Left cardiac atrium (tissue), 4 donors: ENCODE results near the gene GDPD4. TPM values are rescaled to one million over a fixed set of nuclear protein-coding genes. Genes with fewer than 3 reads are reported as not detected.
A peak's percentile ranks its signal among the peaks of the same experiment; 100 is the strongest.

Experiments used
- ATAC-seq, 2 donors: fragments of 200-7000 bp; cut with Tn5 transposase; one replicate each; pipeline ENCODE4 v1.9.1; 2020; ENCODE audit warnings: mild to moderate bottlenecking in 2 of 2, moderate library complexity in 2 of 2
- DNase-seq: peaks from one replicate; pipeline ENCODE4 v3.0.0-alpha.2; 2020
- intact Hi-C, 2 donors: fragments of 100-400 bp; cut with DNase I; formaldehyde crosslinking; loops; one replicate each; pipeline versions ENCODE4 v1.14.1 to v1.15.1; 2022 to 2023
- total RNA-seq, 2 donors: library from RNA; stranded (reverse); fragmentation: NEBNext Ultra II Directional; extraction: Animal tissue kit (Norgen Biotek cat#: 25700); gene quantifications; one replicate each; pipeline ENCODE4 v1.2.1, GENCODE V29; 2021
- donor health status: DM: no; HTN: yes; CAD: no.
- donor health status: DM: no; HTN: yes; CAD: no; lungs with severe emphysema.
- donor health status: DM: yes; HTN: yes; CAD: no.
- donor health status: Dilated cardiomyopathy.

GDPD4 gene
- total RNA-seq, 2 donors from 2014 or later = not detected

GRCh38 chr11:77252555-77253270 is 48.8 kb downstream of the GDPD4 start:
- intact Hi-C loops = no loop called here
- no peak for ATAC-seq
- DNase-seq = no peak

DNA sequence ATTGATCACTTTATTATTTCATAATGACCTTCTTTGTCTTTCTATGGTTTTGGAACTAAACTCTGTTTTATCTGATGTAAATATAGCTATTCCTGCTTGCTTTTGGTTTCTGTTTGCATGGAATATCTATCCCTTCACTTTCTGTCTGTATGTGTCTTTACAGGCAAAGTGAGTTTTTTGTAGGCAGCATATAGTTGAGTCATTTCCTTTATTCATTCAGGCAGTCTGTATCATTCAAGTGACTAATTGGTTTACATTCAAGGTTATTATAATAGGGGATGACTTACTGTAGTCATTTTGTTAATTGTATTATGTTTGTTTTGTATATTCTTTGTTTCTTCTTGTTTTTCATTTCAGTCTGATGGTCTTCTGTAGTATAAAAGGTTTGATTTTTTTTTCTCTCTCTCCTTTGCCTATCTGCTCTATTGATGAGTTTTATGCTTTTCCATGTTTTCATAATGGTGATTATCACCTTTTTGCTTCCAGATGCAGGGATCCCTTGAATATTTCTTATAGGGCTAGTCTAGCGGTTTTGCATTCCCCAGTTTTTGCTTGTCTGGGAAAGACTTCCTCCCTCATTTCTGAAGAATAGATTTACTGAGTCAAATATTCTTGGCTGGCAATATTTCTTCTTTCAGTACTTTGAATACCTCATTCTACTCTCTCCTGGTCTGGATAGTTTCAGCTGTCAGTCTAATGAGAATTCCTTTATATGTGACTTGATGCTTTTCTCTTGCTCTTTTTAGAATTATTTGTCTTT is 50.4 kb downstream of the GDPD4 start:
- no peak for DNase-seq
- ATAC-seq = no peak
- intact Hi-C loops = no loop called here

- ATAC-seq = no peak
- intact Hi-C loops = no loop called here
- DNase-seq = no peak
Measured at GRCh38 chr11:77249427-77249826, 52.1 kb downstream of the GDPD4 start.

GRCh38 chr11:77244277-77245027 is 57.0 kb downstream of the GDPD4 start:
- intact Hi-C loops = no loop called here
- DNase-seq (no peak), ATAC-seq (peak in 1 of 2 donors; percentile 18)

- DNase-seq = no peak
- ATAC-seq = no peak
- intact Hi-C loops = no loop called here
Measured at GRCh38 chr11:77236901-77237300, 64.6 kb downstream of the GDPD4 start.

DNA sequence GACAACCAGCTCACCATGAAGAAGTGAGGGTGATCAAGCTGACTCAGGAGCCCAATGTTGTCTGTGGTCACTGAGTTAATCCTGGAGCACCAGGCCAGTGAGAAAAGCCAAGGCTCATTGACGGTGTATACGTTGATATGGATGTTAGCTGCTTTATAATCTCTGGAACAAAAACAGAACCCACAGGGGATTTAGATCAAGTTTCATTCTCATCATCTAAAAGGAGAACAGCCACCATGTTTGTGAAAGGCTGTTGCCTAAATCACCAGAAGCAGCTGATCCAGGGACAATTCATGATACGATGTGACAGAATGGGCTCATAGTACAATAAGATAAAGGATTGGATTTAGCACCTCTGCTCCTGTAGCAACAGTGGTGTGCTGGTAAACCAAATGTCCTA is 68.5 kb downstream of the GDPD4 start:
- ATAC-seq (no peak), DNase-seq (no peak)
- intact Hi-C loops = no loop called here

DNA sequence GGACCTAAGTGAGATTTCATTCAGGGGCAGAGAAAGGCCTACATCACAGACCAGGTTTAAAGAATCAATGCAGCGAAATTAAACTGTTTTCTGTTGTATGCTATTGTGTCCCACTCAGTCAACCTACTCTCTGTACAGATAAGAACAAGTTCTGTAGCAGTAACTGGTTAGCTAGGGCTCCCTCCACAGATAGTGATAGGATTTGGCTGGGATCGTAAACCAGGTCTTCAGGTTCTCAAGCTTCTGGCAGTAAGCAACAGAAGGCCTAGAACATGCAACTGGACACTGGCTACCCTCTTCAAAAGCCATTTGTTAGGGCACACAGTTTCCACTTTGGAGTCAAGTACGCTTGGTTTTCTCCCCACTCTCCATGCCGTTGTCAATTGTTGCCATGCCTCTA is 69.2 kb downstream of the GDPD4 start:
- no peak for ATAC-seq
- intact Hi-C loops = no loop called here
- no peak for DNase-seq

DNA sequence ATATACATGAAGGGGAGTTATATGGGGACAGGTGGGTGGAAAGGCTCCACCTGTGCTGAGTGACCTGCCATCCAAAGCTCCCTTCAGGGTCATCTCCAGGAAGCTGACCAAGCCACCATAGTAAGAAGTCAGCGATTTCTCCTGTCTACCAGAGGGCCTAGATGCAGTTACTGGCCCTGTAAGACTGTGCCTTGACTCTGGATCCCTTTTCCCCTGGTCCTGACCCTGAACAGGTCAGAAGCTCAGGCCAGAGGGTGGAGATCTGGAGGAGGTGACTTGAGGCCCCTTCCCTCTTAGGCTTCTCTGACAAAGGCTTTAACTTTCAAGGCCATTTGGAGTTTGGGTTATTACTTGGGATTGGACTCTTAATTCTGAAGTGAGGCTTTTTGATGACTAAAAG is 69.7 kb downstream of the GDPD4 start:
- intact Hi-C loops = no loop called here
- ATAC-seq (no peak), DNase-seq (no peak)

DNA sequence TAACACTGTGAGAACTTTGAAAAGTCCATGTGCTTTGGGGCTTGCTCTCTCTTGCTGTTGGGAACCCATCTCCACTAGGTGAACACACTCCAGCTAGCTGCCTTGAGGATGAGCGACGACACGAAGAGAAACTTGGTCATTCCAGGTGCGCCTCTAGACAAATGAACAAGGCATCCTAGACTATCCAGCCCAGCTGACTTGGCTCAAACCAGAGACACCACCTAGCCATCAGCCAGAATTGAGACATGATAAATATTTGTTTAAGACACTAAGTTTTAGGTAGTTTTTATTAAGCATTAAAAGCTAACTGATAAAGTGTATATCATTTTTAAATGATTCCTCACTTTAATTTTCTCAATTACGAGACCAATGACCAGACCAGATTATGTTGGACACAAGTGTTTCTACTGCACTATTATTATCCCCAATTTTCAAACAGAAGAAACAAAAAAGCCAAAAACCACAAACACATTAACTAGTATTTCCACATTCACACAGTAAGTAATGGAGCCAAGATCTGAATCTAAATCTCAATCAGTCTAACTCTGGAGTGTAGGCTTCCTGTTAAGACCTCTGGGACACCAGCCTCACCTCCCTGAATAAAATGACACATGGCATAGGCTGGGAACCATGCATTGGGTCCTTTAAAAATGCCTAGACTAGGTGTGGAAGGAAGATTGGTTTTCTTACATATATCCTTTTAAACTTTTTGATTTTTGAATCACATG is 70.4 kb downstream of the GDPD4 start:
- intact Hi-C loops = no loop called here

GRCh38 chr11:77223797-77224196 is 77.7 kb downstream of the GDPD4 start:
- ATAC-seq (no peak), DNase-seq (no peak)
- intact Hi-C loops = no loop called here

More for the DNA sequence above, 70.4 kb downstream of the GDPD4 start:
- DNase-seq (no peak), ATAC-seq (no peak)

GRCh38 chr11:77217156-77217555 is 84.3 kb downstream of the GDPD4 start:
- DNase-seq = no peak
- intact Hi-C loops = no loop called here
- ATAC-seq = no peak

- no peak for DNase-seq
- no peak for ATAC-seq
- intact Hi-C loops = no loop called here
Measured at GRCh38 chr11:77215106-77215505, 86.4 kb downstream of the GDPD4 start.

DNA sequence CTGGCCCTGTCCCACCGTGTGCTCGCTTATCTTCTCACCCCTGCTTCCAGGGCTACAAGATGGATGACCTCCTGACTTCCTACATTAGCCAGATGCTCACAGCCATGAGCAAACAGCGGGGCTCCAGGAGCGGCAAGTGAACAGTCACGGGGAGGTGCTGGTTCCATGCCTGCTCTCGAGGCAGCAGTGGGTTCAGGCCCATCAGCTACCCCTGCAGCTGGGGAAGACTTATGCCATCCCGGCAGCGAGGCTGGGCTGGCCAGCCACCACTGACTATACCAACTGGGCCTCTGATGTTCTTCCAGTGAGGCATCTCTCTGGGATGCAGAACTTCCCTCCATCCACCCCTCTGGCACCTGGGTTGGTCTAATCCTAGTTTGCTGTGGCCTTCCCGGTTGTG is 86.9 kb downstream of the GDPD4 start:
- intact Hi-C loops = no loop called here

GRCh38 chr11:77213589-77214428 is 87.7 kb downstream of the GDPD4 start:
- DNase-seq (no peak), ATAC-seq (no peak)
- intact Hi-C loops = no loop called here

More for the DNA sequence above, 86.9 kb downstream of the GDPD4 start:
- no peak for DNase-seq
- ATAC-seq = no peak

GRCh38 chr11:77213029-77213579 is 88.4 kb downstream of the GDPD4 start:
- ATAC-seq (no peak), DNase-seq (no peak)
- intact Hi-C loops = no loop called here

DNA sequence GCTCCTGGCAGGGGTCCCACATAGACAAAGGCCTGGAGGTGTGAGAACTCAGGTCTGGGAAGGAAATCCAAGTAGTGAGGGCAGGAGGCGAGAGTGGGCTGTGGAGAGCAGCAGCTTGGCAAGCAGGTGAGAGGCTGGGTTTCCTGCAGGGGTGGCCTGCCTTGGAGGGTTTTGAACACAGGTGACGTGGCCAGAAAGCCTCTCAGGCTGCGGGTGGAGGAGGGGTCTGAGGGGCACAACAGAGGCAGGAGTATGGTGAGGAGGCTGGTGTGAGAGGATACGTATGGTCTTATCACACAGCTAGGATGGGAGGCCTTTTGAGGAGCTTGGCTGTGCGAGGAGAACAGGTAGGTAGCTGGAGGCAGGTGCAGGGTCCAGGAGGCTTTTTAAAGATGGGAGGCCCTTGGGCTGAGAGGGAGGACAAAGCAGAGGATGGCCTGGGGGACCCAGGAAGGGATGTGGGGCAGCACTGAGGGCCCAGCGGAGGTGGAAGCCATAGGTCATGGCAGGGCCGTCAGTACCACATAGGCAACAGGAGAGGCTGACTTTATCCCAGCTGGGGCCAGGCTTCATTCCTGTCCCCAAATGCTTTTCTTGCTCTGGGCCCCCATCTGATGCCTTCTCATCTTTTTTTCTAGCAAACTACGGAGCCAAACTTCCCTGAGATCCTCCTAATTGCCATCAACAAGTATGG is 89.0 kb downstream of the GDPD4 start:
- DNase-seq = no peak
- intact Hi-C loops = no loop called here

DNA sequence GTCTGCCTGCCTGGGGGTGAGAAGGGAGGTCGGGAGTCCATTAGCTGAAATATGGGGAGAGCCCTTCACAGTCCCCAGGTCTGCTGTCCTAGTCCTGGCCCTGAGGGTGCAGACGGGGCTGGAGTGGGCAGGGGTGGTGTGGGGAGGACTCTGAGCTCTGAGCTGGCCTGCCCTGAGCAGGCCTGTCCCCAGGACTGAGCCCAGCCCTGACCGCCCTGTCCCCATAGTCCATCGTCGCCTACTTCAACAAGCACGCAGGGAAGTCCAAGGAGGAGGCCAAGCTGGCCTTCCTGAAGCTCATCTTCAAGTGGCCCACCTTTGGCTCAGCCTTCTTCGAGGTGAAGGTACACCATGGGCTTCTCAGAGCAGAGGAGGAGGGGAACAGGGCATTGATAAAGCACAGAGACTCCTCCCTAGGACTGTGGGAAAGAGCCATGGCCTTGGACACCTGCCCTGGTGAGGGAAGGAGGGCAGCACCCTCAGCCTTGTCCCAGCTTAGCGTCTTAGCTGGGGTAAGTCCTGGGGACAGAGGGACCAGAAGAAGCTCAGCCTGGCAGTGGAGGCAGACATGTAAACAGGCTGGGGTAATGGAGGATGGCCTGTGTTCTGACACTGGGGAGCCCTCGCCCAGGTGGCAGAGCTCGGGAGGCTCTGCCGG is 89.8 kb downstream of the GDPD4 start:
- no peak for DNase-seq
- ATAC-seq = no peak
- intact Hi-C loops = no loop called here

More for the DNA sequence above, 89.0 kb downstream of the GDPD4 start:
- no peak for ATAC-seq
